Measurements from ENCODE around the gene CEP41.
"Not testable (repeated sequence)": the region's sequence is repeated elsewhere in the genome, so short reads cannot be mapped to it uniquely, and the experiment has no call there.

Gene CEP41

GRCh38 chr7:130461272-130461671, 20.5 kb upstream of the CEP41 start:
- no peak for DNase-seq (ENCODE audit: low spot score)

GRCh38 chr7:130458257-130458656, 17.4 kb upstream of the CEP41 start:
- DNase-seq (ENCODE audit: low spot score) = no peak

DNA sequence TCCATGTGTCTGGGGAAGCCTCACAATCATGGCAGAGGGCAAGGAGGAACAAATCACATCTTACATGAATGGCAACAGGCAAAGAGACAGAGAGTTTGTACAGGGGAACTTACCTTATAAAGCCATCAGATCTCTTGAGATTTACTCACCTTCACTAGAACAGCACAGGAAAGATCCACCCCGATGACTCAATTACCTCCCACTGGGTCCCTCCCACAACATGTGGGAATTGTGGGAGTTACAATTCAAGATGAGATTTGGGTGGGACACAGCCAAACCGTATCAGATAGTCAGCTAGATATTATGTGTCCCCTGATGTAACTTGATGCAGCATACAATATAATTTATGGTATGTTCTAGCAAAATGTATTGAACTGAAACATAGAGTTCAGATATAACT, 14.1 kb upstream of the CEP41 start:
- no peak for DNase-seq (ENCODE audit: low spot score)

- DNase-seq (ENCODE audit: low spot score) = no peak
Measured at GRCh38 chr7:130452951-130453350, 12.1 kb upstream of the CEP41 start.

GRCh38 chr7:130451344-130451743, 10.5 kb upstream of the CEP41 start:
- not testable (repeated sequence) for DNase-seq (ENCODE audit: low spot score)

DNA sequence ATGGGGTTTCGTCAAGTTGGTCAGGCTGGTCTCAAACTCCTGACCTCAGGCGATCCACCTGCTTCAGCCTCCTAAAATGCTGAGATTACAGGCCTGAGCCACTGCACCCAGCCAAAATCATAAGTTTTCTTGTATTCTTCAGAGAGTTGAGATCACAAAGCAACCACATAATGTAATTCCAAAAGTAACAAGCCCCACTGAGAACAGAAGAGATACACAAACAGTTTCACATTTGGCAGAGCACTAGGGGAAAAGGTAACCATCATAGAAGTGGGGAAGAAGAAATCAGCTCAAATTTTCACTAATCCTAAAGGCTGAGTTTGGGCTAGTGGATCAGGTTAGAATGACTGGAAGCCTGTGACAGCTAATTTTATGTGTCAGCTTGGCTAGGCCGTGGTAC, 5.4 kb upstream of the CEP41 start:
- no peak for DNase-seq (ENCODE audit: low spot score)

DNA sequence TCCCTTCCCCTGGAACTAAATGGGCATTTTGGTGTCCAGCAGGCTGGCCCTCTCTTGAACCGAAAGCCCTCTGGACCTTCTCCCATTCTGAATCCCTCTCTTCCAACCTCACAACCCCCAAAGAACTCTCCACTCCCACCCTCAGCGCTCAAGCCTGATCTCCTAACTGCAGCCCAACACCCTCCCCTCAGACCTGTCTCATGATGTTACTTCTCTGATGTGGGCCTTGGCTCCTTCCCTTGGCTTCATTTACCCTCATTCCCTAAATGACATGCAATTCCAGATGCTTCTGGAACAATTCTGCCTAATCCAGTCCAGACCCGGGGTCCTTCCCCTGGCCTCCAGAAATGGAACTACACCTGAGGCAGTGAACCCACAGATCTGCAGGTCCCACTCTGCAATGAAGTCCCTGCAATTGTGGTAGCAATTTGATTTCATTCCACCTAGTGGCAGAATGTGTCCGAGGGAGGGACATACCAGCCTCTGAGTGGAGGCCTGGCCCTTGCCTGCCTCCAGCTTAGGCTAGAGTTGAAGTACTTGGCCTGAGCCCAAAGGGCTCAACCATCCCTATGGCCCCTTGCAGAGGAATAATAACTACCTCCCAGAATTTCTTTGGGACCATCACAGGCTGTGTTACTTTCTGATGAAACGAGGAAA, 4.1 kb upstream of the CEP41 start:
- no peak for DNase-seq (ENCODE audit: low spot score)

- no peak for DNase-seq (ENCODE audit: low spot score)
Measured at GRCh38 chr7:130444234-130444633, 3.4 kb upstream of the CEP41 start.

GRCh38 chr7:130442601-130443000, 1.8 kb upstream of the CEP41 start:
- DNase-seq (ENCODE audit: low spot score) = no peak

GRCh38 chr7:130441408-130441869, 623 bp upstream of the CEP41 start:
- DNase-seq (ENCODE audit: low spot score) = peak; percentile 17

GRCh38 chr7:130436253-130436652, 4.6 kb downstream of the CEP41 start:
- DNase-seq (ENCODE audit: low spot score) = no peak

DNA sequence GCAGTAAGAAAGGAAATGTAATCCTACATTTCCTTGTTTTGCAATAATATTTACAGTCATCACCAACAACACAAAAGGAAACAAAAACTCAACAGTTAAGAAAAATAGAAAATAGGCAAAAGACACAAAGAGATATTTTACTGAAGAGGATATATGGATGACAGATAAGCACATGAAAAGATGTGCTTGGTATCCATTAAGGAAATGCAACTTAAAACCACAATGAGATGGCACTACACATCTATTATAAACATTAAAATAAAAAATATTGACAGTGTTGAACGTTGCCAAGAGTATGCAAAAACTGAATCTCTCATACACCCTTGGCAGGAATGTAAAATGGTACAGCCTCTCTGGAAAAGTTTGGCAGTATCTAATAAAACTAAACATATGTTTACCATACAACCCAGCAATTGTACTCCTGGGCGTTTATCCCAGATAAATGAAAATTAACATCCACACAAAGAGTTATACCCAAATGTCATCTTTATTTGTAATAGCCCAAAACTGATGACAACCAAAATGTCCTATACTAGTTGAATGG, 5.4 kb downstream of the CEP41 start:
- DNase-seq (ENCODE audit: low spot score) = no peak

DNA sequence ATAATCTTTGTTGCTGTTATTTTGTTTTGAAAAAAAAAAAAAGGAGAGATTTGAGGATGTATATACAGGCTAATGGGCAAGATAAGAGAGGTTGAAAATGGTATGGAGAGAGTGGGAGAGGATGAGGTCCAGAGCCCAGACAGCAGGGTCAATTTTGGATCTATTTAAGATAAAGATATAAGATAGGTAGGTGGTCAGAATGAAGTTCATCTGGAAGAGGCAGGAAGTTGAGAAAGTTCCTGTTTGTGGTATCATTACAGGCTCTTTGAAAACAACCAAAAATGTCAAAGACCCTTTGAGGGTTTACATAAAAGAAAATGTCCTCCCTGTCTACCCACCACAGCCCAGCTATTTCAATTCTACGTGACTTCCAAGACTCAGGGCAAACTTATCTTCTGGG, 7.5 kb downstream of the CEP41 start:
- DNase-seq (ENCODE audit: low spot score) = no peak

DNA sequence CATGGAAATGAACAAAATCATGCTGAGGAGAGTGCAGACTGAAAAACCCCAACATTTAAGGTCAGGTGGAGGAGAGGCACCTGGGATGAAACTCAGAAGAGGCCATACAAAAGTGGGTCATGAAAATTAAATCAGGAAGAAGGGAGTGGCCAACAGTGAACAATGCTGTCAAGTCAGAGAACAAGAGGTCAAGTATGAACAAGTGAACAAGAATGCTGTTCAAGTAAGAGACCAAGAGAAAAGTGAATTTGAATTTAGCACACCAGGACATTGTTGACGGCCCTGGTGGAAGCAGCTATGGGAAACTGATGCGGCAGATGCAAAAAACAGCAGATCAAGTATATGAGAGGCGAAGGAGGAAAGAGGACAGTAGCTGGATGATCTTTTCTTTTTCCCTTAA, 7.9 kb downstream of the CEP41 start:
- no peak for DNase-seq (ENCODE audit: low spot score)

DNA sequence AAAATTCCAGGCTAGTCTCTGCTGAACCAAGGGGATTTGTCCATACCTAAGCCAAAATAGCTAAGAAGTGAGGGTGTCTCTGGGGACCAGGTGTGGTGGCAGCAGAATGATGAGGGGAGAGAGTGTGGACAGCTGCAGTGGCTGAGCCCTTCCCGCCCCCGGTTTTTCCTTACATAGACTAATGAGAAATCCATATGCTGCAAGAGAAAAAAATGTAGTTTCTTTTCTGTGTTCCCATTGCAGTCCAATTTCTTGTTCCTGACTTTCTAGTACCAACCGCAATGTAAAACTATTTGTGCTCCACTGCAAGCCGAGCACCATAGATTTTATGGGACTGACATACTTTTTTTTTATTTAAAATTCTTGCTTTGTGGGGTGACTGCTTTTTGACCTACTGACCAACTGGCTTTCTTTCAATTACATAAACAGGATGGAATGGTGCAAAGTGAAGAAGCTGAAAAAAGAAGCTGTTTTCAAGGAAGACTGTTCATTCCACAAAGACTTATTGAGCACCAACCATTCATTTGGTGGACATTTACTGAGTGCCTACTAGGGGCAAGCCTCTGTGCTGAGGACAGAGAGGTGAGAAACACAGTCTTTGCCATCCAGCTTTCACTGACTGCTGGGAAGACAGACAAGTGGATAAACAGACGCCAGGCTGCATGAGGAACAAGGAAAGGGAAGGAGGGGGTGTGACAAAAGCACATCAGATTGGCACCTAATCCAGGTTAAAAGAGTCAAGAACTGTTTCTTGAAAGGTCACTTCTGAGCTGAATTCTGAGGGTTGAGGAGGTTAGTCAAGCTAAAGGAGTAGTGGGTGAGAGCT, 9.8 kb downstream of the CEP41 start:
- DNase-seq (ENCODE audit: low spot score) = no peak

DNA sequence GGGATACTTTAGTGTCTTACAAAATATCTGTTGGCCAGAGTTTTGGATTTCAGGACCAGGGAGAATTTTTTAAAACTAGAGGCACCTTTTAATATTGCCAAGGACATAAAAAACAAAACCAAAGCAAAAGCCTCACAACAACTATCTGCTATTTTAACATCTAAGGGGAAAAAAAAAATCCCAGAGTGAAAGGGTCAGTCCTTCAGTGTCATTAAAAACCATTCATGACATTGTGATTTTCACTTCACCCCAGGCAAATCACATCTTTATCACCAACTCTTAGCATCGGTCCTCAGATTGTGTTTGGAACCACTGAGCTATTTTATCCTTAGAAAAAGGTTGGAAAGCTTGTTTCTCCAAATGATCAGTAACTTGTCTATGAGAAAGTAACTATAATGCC, 10.7 kb downstream of the CEP41 start:
- no peak for DNase-seq (ENCODE audit: low spot score)

DNA sequence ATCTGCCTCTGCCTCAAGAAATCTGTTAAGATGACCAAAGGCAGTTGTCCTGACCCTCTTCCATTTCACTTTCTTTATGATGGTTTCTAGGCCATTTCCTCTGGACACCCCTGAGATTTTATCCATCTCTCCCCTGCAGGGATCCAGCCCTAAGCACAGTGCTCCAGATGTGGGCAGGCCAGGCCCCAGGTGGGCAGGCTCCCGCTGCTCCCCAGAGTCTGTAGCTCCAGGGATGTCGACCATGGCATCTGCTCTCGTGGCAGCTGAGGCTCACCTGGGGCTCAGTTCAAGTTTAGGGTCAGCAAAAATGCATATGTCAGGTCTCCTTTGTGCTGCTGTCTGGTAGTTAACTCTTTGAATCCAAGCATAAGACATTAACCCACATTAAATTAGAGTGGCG, 11.8 kb downstream of the CEP41 start:
- no peak for DNase-seq (ENCODE audit: low spot score)

DNA sequence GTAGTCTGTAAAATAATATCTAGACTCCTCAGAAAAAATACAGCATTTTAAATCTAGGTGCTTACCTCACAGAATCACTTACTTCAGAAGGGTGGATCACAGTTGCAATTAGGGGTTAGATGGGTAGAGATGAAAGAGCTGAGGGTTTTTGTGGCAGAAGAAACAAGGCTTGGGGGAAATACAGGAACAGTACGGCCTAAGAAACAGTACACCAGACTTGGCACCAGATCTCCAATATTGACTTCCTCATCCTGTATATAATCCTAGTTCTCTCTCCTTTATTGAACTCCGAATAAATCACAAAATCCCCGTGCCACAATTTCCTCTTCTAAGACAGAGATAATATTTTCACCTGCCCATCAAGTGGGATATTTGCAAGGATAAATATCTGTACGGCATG, 14.3 kb downstream of the CEP41 start:
- DNase-seq (ENCODE audit: low spot score) = no peak

GRCh38 chr7:130425796-130426195, 15.0 kb downstream of the CEP41 start:
- no peak for DNase-seq (ENCODE audit: low spot score)

DNA sequence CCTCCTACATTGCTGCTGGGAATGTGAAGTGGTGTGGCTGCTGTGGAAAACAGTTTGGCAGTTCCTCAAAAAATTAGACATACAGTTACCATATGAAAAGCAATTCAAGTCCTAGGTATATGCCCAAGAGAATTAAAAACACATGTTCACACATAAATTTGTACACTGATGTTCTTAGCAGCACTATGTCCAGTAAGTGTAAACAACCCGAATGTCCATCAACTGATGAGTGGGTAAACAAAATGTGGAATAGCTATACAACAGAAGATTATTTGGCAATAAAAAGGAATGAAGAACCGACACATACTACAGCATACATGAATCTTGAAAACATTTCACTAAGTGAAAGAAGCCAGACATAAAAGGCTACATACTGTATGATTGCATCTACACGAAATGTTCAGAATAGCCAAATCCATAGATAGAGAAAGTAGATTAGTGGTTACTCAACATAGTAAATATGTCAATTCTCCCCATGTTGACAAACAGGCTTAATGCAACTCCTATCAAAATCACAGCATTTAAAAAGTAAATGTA, 17.2 kb downstream of the CEP41 start:
- no peak for DNase-seq (ENCODE audit: low spot score)

DNA sequence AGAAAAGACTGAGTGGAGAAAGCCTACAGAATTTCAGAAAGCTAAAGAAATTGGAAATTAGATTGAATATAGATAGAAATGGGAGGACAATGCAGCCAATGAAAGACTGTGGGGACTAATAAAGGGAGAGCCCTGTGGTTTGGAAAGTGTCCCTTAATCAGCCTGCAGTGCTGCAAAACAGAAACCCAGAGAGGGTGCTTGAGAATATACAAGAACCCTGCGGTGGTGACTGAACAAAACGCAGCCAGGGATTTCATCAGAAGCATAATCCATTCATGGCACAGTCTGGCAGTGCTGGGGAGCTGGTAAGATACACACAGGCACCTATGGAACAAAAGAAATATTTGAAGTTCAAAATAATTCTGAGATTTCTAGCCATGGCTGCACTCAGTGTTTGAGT, 19.1 kb downstream of the CEP41 start:
- DNase-seq (ENCODE audit: low spot score) = no peak

GRCh38 chr7:130420943-130421578, 19.8 kb downstream of the CEP41 start:
- no peak for DNase-seq (ENCODE audit: low spot score)

DNA sequence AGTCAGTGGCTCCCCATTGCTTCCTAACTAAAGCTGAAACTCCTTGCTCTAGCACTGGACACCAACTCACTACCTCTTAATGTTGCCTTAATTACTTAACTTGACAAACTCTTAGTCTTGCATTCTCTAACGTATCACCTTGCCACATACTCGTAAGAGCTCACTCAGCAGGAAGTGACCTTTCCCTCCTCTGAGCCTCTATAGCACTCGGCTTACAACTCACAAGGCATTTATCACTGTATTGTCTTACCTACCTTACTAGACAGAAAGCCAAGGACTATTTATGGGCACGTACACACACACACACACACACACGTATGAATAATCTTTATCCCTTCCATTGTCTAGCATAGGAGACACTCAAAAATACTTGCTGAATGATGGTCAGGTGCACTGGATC, 21.2 kb downstream of the CEP41 start:
- no peak for DNase-seq (ENCODE audit: low spot score)
